RWPE2 (cell line): ENCODE data around the gene CACNA2D1.

Experiments
- ATAC-seq: fragments of 200-7000 bp; cut with Tn5 transposase; 3 replicates; pipeline ENCODE4 v1.9.1; 2021; ENCODE audit warnings: low read depth
- DNase-seq: peaks from one replicate; pipeline ENCODE4 v3.0.0-alpha.2; 2020; ENCODE audit warnings: low spot score
- H3K27ac ChIP-seq: fragments of 450-650 bp; 2 replicates; pipeline ENCODE4 v1.5.1; 2017; ENCODE audit warnings: mild to moderate bottlenecking; ENCODE audit not compliant: poor library complexity, severe bottlenecking
- H3K27me3 ChIP-seq: fragments of 250-450 bp; sonication (Bioruptor Pico); 2 replicates; pipeline ENCODE4 v1.5.1; 2021; ENCODE audit warnings: mild to moderate bottlenecking, moderate library complexity; ENCODE audit not compliant: insufficient read depth, poor library complexity, severe bottlenecking
- H3K36me3 ChIP-seq: fragments of 250-450 bp; sonication (Bioruptor Pico); 2 replicates; pipeline ENCODE4 v1.5.1; 2020; ENCODE audit warnings: low read depth, mild to moderate bottlenecking, moderate library complexity
- H3K4me1 ChIP-seq: fragments of 250-450 bp; sonication (Bioruptor Pico); 2 replicates; pipeline ENCODE4 v1.5.1; 2021; ENCODE audit warnings: mild to moderate bottlenecking, moderate library complexity; ENCODE audit not compliant: insufficient read depth, poor library complexity, severe bottlenecking
- H3K4me3 ChIP-seq: fragments of 250-450 bp; sonication (Bioruptor Pico); 2 replicates; pipeline ENCODE4 v1.5.1; 2021; ENCODE audit warnings: mild to moderate bottlenecking, moderate library complexity; ENCODE audit not compliant: severe bottlenecking
- H3K9me3 ChIP-seq: fragments of 250-450 bp; sonication (Bioruptor Pico); 2 replicates; pipeline ENCODE4 v1.5.1; 2021; ENCODE audit warnings: mild to moderate bottlenecking, moderate library complexity; ENCODE audit not compliant: severe bottlenecking
- TF ChIP-seq, protein P1 (sequence below): fragments of 450-650 bp; IDR thresholded peaks from one replicate; pipeline ENCODE4 v1.5.1; 2017; ENCODE audit warnings: mild to moderate bottlenecking, moderate library complexity; ENCODE audit not compliant: poor library complexity, severe bottlenecking

CACNA2D1 gene

DNA sequence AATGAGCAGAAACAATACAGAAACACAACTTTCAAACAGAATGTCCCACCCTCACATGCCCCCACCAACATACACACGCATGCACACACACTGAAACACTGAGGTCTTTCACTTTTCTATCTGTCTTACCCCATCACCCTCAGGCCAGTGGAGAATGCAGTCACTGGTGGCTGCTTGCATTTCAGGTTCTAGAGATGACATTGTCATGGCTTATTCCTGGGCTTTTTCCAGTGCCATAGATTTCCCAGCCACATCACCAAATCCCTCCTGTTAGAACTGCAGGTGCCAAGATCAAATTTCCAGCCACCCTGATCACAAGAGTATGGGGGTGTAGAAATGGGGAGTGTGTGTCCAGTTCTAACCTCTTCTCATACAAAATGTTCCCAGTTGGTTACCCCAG is 68.4 kb downstream of the CACNA2D1 start:
- no peak overlapping the region for H3K4me3 ChIP-seq
- TF ChIP-seq, protein P1, sequence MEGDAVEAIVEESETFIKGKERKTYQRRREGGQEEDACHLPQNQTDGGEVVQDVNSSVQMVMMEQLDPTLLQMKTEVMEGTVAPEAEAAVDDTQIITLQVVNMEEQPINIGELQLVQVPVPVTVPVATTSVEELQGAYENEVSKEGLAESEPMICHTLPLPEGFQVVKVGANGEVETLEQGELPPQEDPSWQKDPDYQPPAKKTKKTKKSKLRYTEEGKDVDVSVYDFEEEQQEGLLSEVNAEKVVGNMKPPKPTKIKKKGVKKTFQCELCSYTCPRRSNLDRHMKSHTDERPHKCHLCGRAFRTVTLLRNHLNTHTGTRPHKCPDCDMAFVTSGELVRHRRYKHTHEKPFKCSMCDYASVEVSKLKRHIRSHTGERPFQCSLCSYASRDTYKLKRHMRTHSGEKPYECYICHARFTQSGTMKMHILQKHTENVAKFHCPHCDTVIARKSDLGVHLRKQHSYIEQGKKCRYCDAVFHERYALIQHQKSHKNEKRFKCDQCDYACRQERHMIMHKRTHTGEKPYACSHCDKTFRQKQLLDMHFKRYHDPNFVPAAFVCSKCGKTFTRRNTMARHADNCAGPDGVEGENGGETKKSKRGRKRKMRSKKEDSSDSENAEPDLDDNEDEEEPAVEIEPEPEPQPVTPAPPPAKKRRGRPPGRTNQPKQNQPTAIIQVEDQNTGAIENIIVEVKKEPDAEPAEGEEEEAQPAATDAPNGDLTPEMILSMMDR = no peak
- no peaks in the 10 kb centered on the region for H3K36me3 ChIP-seq
- no peak for DNase-seq
- ATAC-seq = no peak
- no peaks in the 10 kb centered on the region for H3K27me3 ChIP-seq
- no peaks in the 10 kb centered on the region for H3K9me3 ChIP-seq
- no peak overlapping the region for H3K27ac ChIP-seq
- no peaks in the 10 kb centered on the region for H3K4me1 ChIP-seq

DNA sequence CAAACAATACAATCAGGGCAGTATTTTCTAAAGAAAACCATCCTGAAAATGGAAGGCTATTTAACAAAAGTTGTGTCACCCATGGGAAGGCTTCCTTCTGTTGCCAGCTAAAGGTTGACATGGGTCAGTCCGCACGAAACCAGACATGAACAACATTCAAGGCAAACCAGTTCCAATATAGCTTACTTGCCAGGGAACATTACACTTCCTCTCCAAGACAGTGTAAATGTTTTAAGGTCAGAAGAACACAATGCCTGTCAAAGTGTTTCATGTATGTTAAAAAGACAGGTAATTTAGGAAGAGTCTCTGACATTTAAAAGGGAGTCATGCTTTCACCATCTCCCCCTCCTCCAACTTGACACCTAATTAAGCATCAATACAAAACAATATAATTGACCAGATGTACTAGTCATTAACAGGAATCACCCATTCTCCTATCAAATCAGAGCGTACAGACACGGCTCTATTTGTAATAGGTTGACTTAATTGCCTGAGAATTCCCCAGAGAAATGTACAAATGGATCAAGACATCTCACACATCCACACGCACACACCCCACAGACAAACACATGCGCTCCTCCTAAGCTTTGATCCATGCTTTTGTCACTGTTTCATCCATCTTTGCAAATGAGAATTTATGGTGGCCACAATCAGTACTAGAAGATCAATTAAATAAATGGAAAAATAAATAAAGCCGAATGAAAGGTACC is 69.5 kb downstream of the CACNA2D1 start:
- no peaks in the 10 kb centered on the region for H3K27me3 ChIP-seq
- no peak for ATAC-seq

DNA sequence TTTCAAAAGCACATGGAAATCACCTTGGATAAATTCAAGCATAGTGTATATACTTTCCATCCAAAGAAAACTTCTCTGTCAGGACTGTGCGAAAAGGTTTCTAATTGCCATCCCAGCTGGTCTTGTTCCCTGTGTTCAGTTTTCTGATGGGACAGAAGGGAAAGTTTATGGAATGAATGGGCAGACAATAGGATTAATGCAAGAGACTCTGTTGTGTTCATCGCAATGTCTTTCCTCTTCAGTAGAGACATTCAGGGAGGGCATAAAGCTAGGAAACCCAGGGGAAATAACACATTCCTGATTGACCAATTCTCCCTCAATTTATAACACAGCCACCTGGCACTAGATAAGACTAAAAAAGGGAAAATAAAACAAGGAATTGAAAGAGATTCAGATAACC is 78.9 kb downstream of the CACNA2D1 start:
- TF ChIP-seq, protein P1 = no peak
- peaks cover 3% of the 10 kb centered on the region for H3K27me3 ChIP-seq
- H3K9me3 ChIP-seq = no peaks in the 10 kb centered on the region
- no peak overlapping the region for H3K27ac ChIP-seq
- no peaks in the 10 kb centered on the region for H3K4me1 ChIP-seq
- H3K4me3 ChIP-seq = no peak overlapping the region
- ATAC-seq (no peak), DNase-seq (no peak)
- H3K36me3 ChIP-seq = no peaks in the 10 kb centered on the region

More for the DNA sequence above, 69.5 kb downstream of the CACNA2D1 start:
- TF ChIP-seq, protein P1 = no peak
- Histone ChIP-seq H3K27ac (no peak overlapping the region), H3K4me3 (no peak overlapping the region), H3K9me3 (no peaks in the 10 kb centered on the region), H3K4me1 (no peaks in the 10 kb centered on the region), H3K36me3 (no peaks in the 10 kb centered on the region)
- no peak for DNase-seq

DNA sequence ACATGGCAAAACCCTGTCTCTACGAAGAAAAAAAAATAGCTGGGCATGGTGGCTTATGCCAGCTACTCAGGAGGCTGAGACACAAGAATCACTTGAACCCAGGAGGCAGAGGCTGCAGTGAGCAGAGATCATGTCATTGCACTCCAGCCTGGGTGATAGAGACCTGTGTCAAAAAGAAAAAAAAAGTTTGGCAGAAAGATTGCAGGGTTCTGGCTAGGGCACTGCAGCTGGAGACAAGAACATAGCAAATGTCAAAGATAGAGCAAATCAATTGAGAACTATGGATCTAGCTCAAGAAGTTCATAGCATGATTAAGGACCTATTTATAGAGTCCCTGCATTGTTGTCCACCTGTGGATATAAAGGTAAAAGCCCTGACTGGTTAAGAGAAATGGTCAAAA is 79.5 kb downstream of the CACNA2D1 start:
- TF ChIP-seq, protein P1 = no peak
- Histone ChIP-seq H3K27me3 (peaks cover 3% of the 10 kb centered on the region), H3K9me3 (no peaks in the 10 kb centered on the region), H3K27ac (no peak overlapping the region), H3K4me3 (no peak overlapping the region), H3K4me1 (no peaks in the 10 kb centered on the region), H3K36me3 (no peaks in the 10 kb centered on the region)
- ATAC-seq (no peak), DNase-seq (no peak)

DNA sequence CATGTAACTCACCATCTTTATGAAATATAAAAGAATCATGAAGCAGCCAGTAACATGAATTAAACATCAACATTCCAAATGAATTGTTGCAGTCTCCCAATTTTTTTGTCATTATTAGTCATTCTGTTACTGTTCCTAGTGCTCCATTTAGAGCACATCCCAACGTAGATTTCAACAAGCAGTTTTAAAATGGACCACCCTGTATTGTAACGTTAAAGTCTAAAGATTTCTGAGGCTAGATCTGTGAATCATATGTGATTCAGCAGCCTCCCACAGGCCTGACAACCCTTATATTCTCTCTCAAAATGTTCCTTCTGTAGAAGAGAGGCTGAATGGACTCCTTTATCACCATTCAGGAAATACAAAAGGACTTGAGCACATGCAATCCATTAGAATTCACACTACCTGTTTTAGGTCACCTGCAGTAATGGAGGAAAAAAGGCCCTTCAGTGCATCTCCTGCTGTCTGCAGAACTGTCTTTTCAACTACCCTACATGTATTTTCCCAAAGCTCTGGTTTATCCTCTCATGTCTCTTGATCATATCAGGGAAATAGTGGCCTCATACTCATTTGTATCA is 81.4 kb downstream of the CACNA2D1 start:
- ATAC-seq (no peak), DNase-seq (no peak)
- Histone ChIP-seq H3K9me3 (no peaks in the 10 kb centered on the region), H3K4me3 (no peak overlapping the region), H3K4me1 (no peaks in the 10 kb centered on the region), H3K27me3 (peaks cover 3% of the 10 kb centered on the region), H3K36me3 (no peaks in the 10 kb centered on the region), H3K27ac (no peak overlapping the region)
- TF ChIP-seq, protein P1 = no peak
